ENCODE data around the gene TMOD1. TPM values are rescaled to one million over a fixed set of nuclear protein-coding genes. Genes with fewer than 3 reads are reported as not detected.
A peak's percentile ranks its signal among the peaks of the same experiment; 100 is the strongest.

TMOD1 gene
- total RNA-seq, 1 donor from 2014 or later, result 186 TPM

GRCh38 chr9:97565262-97565661, 63.8 kb downstream of the TMOD1 start:
- intact Hi-C loops (cut with micrococcal nuclease), result no loop called here
- no peaks in the 10 kb centered on the region for H3K27me3 ChIP-seq (ENCODE audit: low read depth)
- no peak overlapping the region for H3K4me3 ChIP-seq
- H3K9me3 ChIP-seq (replicated peaks), result no peaks in the 10 kb centered on the region
- peak overlapping the region; percentile 75 for H3K27ac ChIP-seq (replicated peaks)
- H3K4me1 ChIP-seq, result peaks cover 56% of the 10 kb centered on the region
- no peak for DNase-seq
- TF ChIP-seq, protein P1, sequence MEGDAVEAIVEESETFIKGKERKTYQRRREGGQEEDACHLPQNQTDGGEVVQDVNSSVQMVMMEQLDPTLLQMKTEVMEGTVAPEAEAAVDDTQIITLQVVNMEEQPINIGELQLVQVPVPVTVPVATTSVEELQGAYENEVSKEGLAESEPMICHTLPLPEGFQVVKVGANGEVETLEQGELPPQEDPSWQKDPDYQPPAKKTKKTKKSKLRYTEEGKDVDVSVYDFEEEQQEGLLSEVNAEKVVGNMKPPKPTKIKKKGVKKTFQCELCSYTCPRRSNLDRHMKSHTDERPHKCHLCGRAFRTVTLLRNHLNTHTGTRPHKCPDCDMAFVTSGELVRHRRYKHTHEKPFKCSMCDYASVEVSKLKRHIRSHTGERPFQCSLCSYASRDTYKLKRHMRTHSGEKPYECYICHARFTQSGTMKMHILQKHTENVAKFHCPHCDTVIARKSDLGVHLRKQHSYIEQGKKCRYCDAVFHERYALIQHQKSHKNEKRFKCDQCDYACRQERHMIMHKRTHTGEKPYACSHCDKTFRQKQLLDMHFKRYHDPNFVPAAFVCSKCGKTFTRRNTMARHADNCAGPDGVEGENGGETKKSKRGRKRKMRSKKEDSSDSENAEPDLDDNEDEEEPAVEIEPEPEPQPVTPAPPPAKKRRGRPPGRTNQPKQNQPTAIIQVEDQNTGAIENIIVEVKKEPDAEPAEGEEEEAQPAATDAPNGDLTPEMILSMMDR (IDR thresholded peaks at IDR 0.05; ENCODE audit: borderline replicate concordance), result no peak
- H3K36me3 ChIP-seq, result peaks cover 28% of the 10 kb centered on the region

DNA sequence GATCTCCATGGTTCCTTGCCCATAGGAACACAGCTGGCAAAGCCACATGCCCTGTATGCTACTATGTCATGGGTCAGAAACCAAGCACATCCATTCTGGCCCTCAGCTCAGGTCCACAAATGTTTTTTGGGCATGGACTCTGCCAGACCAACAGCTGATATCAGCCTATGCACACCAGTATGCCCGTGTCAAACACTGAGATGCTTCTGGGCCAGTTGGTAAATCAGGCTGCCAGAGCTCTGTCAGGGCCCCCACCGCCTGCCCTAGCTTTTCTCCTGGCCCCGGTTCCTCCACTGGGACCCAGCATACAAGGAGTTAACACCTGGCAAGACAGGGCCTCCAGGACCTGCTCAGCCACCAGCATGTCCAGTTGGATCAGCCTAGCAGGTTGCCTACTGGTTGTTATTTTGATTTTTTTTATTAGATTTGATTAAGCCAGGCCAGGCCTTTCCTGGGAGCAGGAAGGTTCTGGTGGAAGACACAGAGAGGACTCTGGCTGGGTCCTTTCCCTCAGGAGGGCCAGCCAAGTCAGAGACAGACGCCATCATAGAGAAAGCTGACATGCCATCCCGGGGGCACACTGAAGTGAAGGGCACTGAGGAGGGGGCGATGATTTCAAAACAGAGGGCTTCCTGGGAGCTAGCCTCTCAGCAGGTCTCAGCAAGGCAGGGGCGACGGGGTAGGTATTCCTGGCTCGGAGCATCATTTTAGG, 65.9 kb downstream of the TMOD1 start:
- TF ChIP-seq, protein P1 (IDR thresholded peaks at IDR 0.05; ENCODE audit: borderline replicate concordance), result no peak
- Histone ChIP-seq H3K4me1 (peaks cover 56% of the 10 kb centered on the region), H3K9me3 (replicated peaks) (no peaks in the 10 kb centered on the region), H3K27ac (replicated peaks) (no peak overlapping the region), H3K4me3 (no peak overlapping the region), H3K27me3 (ENCODE audit: low read depth) (no peaks in the 10 kb centered on the region), H3K36me3 (peaks cover 32% of the 10 kb centered on the region)
- intact Hi-C loops (cut with micrococcal nuclease), result no loop called here
- DNase-seq, result no peak

GRCh38 chr9:97567894-97568202, 66.4 kb downstream of the TMOD1 start:
- TF ChIP-seq, protein P1 (IDR thresholded peaks at IDR 0.05; ENCODE audit: borderline replicate concordance), result no peak
- Histone ChIP-seq H3K4me3 (no peak overlapping the region), H3K27me3 (ENCODE audit: low read depth) (no peaks in the 10 kb centered on the region), H3K4me1 (peaks cover 56% of the 10 kb centered on the region), H3K27ac (replicated peaks) (no peak overlapping the region), H3K9me3 (replicated peaks) (no peaks in the 10 kb centered on the region), H3K36me3 (peaks cover 32% of the 10 kb centered on the region)
- intact Hi-C loops (cut with micrococcal nuclease), result no loop called here
- DNase-seq, result no peak

DNA sequence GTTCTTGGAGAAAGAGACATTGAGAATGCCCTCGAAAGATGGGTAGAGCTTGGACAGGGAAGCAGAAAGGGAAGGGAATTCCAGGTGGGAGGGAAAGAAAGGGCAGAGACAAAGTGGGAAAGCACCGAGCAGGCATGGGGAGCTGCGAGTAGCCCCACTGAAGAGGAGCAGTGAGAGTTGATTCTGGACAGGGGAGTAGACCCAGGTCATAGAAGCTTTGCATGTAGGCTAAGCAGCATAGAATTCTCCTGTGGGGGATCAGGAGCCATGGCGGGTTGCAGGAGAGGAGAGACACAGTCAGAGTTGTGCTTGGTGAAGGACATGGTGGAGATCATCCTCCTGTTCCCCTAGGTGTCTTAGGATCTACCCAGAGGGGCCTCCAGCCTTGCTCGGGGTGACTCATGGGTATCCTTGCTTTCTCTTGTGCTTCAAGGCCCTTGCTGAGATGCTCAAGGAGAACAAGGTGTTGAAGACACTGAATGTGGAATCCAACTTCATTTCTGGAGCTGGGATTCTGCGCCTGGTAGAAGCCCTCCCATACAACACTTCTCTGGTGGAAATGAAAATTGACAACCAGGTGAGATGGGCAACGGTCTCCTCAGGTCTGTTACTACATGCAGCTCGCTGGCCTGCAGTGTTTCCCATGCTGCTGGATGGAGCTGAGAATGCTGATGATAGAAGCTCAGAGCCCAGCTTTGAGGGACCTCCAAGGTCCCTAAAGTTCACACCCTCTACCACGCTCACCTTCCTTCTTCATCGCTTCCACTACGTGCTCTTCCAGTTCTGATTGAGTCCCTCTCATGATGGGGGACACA, 67.2 kb downstream of the TMOD1 start:
- peaks cover 35% of the 10 kb centered on the region for H3K36me3 ChIP-seq
- intact Hi-C loops (cut with micrococcal nuclease), result no loop called here

DNA sequence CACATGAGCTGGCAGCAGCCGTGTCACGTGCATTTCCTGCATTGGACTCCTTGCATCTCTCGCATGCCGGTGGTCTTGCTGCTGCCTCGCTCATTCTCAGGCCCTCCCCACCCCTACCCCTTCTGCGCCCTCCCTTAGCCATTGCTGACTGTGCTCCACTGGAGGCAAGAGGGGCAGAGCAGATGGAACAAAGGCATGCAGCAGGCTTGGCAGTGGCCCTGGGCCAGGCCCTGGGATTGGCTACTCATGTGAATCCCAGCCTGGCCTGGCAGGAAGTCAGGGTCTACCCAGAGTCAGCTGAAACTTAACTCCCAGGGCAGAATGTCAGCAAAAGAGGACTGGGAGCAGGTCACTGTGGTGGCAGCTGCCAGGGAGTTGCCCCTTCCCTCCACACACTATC, 69.4 kb downstream of the TMOD1 start:
- Histone ChIP-seq H3K9me3 (replicated peaks) (no peaks in the 10 kb centered on the region), H3K36me3 (peaks cover 51% of the 10 kb centered on the region), H3K27me3 (ENCODE audit: low read depth) (no peaks in the 10 kb centered on the region), H3K4me1 (peaks cover 32% of the 10 kb centered on the region), H3K27ac (replicated peaks) (peak overlapping the region; percentile 76), H3K4me3 (no peak overlapping the region)
- peak; percentile 85 for DNase-seq
- TF ChIP-seq, protein P1 (IDR thresholded peaks at IDR 0.05; ENCODE audit: borderline replicate concordance), result no peak
- intact Hi-C loops (cut with micrococcal nuclease), result no loop called here

More for the DNA sequence above, 67.2 kb downstream of the TMOD1 start:
- TF ChIP-seq, protein P1 (IDR thresholded peaks at IDR 0.05; ENCODE audit: borderline replicate concordance), result no peak
- DNase-seq, result no peak
- H3K4me1 ChIP-seq, result peaks cover 48% of the 10 kb centered on the region
- H3K9me3 ChIP-seq (replicated peaks), result no peaks in the 10 kb centered on the region
- no peak overlapping the region for H3K4me3 ChIP-seq
- H3K27me3 ChIP-seq (ENCODE audit: low read depth), result no peaks in the 10 kb centered on the region
- H3K27ac ChIP-seq (replicated peaks), result peak overlapping the region; percentile 15
